Cardiac muscle cell (in vitro differentiated cells and primary cell): Measurements from ENCODE around the gene ZDHHC5. TPM values are rescaled to one million over a fixed set of nuclear protein-coding genes. Genes with fewer than 3 reads are reported as not detected.

Experiments used
- DNase-seq, 2 donors: peaks; one replicate each; pipeline versions ENCODE4 v3.0.0 to v3.0.0-alpha.2; 2010 to 2017; ENCODE audit warnings: low read depth in 1 of 2, low spot score in 1 of 2
- H3K27ac ChIP-seq: fragments of 200-600 bp; sonication (generic); 2 replicates; pipeline ENCODE4 v1.5.1; 2016
- H3K27me3 ChIP-seq: fragments of 200-600 bp; sonication (generic); 2 replicates; pipeline ENCODE4 v1.6.0; 2016; ENCODE audit warnings: control low read depth
- H3K36me3 ChIP-seq: fragments of 200-600 bp; sonication (generic); 2 replicates; pipeline ENCODE4 v1.5.1; 2016; ENCODE audit warnings: control low read depth
- H3K4me1 ChIP-seq: fragments of 200-600 bp; sonication (generic); 2 replicates; pipeline ENCODE4 v1.8.1; 2017; ENCODE audit warnings: low read depth, mild to moderate bottlenecking, mixed run types
- H3K4me3 ChIP-seq: fragments of 200-600 bp; sonication (generic); 2 replicates; pipeline ENCODE4 v1.5.1; 2016; ENCODE audit warnings: mild to moderate bottlenecking
- H3K9me3 ChIP-seq: fragments of 200-600 bp; sonication (generic); 2 replicates; pipeline ENCODE4 v1.5.1; 2017; ENCODE audit warnings: low read depth, mild to moderate bottlenecking, control low read depth
- polyA plus RNA-seq: library from polyadenylated mRNA; unstranded; fragments of >200 nt; fragmentation: Nextera tagmentation; extraction: Ambion mirVana; gene quantifications from 2 replicates; pipeline ENCODE4 v1.2.1, GENCODE V29; 2016
- total RNA-seq: library from RNA; depleted of rRNA; stranded (reverse); fragments of >200 nt; gene quantifications from 2 replicates; pipeline ENCODE4 v1.2.3, GENCODE V29; 2016
- TF ChIP-seq, protein P1 (sequence below): IDR thresholded peaks from 2 replicates; pipeline ENCODE4 v1.5.1; 2012; ENCODE audit warnings: low read depth, mild to moderate bottlenecking, low read length

ZDHHC5 gene
- total and polyA plus RNA-seq, 2 experiments from 2014 or later, result 24.9 to 30.9 TPM

DNA sequence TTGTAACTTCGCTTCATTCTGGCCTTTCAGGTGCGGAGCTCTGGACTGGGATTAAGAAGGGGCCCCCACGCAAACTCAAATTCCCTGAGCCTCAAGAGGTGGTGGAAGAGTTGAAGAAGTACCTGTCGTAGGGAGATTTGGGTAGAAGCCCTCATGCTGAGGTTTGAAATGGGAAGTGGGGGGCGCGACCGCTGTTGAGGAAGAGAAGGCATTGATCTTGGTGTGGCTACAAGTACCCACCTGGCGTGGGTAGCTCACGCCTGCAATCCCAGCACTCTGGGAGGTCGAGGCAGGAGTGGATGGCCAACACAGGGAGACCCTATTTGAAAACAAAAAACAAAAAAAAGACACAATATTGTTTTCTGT, 74.2 kb downstream of the ZDHHC5 start:
- peak overlapping the region; percentile 99 for H3K27ac ChIP-seq
- H3K4me1 ChIP-seq, result peaks cover 9% of the 10 kb centered on the region
- TF ChIP-seq, protein P1, sequence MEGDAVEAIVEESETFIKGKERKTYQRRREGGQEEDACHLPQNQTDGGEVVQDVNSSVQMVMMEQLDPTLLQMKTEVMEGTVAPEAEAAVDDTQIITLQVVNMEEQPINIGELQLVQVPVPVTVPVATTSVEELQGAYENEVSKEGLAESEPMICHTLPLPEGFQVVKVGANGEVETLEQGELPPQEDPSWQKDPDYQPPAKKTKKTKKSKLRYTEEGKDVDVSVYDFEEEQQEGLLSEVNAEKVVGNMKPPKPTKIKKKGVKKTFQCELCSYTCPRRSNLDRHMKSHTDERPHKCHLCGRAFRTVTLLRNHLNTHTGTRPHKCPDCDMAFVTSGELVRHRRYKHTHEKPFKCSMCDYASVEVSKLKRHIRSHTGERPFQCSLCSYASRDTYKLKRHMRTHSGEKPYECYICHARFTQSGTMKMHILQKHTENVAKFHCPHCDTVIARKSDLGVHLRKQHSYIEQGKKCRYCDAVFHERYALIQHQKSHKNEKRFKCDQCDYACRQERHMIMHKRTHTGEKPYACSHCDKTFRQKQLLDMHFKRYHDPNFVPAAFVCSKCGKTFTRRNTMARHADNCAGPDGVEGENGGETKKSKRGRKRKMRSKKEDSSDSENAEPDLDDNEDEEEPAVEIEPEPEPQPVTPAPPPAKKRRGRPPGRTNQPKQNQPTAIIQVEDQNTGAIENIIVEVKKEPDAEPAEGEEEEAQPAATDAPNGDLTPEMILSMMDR, result no peak
- peak overlapping the region; percentile 88 for H3K4me3 ChIP-seq
- H3K27me3 ChIP-seq, result no peaks in the 10 kb centered on the region
- DNase-seq, result no peak
- no peaks in the 10 kb centered on the region for H3K9me3 ChIP-seq
- peaks cover 22% of the 10 kb centered on the region for H3K36me3 ChIP-seq

DNA sequence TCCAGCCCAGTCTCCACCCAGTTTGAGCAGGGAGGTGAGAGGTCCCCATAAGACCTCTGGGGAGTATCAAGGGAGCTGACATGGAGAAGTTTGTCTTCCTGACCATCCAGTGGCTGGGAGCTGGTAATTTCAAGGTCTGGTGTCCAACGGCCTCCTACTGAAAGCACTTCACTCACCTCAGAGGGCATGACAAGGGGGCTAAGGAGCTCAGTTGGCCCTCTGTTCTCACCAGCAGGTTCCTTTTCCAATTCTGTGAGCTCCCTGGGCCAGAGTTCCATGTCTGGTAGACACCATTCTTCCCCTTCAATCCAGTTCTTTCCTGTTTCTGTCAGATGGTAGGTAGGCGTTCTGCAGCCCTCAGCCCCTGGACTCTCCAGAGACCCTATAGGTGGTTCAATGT, 76.4 kb downstream of the ZDHHC5 start:
- H3K36me3 ChIP-seq, result peaks cover 26% of the 10 kb centered on the region
- H3K27ac ChIP-seq, result peak overlapping the region; percentile 50
- no peaks in the 10 kb centered on the region for H3K9me3 ChIP-seq
- H3K27me3 ChIP-seq, result no peaks in the 10 kb centered on the region
- DNase-seq, result no peak
- peaks cover 9% of the 10 kb centered on the region for H3K4me1 ChIP-seq
- TF ChIP-seq, protein P1, result no peak
- no peak overlapping the region for H3K4me3 ChIP-seq

DNA sequence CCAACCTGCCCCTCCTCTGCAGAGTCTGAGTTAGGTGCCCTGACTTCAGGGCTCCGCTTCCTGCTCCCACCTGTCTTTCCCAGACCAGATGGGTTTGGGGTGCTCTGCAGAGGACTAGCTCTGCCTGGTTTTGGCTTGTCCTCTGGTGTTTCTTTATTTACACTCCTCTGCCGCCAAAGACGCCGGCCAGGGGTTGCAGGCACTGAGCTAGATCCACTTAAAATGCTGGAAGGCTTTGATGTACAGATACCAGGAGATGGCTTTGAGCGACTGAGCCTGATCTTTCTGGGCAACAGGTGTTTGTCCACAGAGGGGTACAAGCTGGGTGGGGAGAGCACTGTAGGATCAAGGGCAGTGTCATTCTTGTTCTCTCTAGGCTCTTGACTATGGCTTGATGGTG, 77.3 kb downstream of the ZDHHC5 start:
- Histone ChIP-seq H3K27me3 (no peaks in the 10 kb centered on the region), H3K9me3 (no peaks in the 10 kb centered on the region), H3K4me1 (peaks cover 9% of the 10 kb centered on the region), H3K36me3 (peaks cover 26% of the 10 kb centered on the region), H3K27ac (peak overlapping the region; percentile 50), H3K4me3 (no peak overlapping the region)
- no peak for DNase-seq
- TF ChIP-seq, protein P1, result no peak

DNA sequence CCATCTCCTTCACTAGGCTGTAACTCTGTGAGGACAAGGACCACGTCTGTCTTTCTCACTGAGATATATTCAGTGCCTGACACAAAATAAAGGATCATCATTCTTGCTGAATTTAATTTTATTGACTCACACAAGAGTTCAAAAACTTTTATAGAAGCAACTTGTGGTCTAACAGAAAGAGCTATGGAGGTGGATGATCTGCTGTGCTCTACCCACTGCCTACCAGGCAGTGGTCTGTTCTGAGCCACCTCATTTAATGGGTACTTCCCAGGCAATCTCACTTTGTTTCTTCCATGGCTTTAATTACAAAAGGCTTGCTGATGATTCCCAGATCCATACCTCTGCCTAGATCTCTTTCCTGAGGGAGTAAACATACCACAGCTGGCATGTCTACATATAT, 79.0 kb downstream of the ZDHHC5 start:
- no peak overlapping the region for H3K27ac ChIP-seq
- no peaks in the 10 kb centered on the region for H3K9me3 ChIP-seq
- no peaks in the 10 kb centered on the region for H3K27me3 ChIP-seq
- TF ChIP-seq, protein P1, result no peak
- DNase-seq, result no peak
- H3K4me3 ChIP-seq, result no peak overlapping the region
- H3K4me1 ChIP-seq, result peaks cover 4% of the 10 kb centered on the region
- H3K36me3 ChIP-seq, result peaks cover 26% of the 10 kb centered on the region

Other genes with a start within 250 kb of the ZDHHC5 start
- gene SLC43A3, start 241.0 kb upstream of the ZDHHC5 start, total RNA-seq, result 1.7 and 1.9 TPM in 2 replicates
- 5.8 and 6.8 TPM in 2 replicates for gene SLC43A3, start 241.0 kb upstream of the ZDHHC5 start, polyA plus RNA-seq
- gene RTN4RL2, start 207.6 kb upstream of the ZDHHC5 start, total RNA-seq, result 0.09 and 0.11 TPM in 2 replicates
- 0.61 and 1.3 TPM in 2 replicates for gene RTN4RL2, start 207.6 kb upstream of the ZDHHC5 start, polyA plus RNA-seq
- gene SLC43A1, start 152.4 kb upstream of the ZDHHC5 start, total RNA-seq, result 13.3 and 24.6 TPM in 2 replicates
- gene SLC43A1, start 152.4 kb upstream of the ZDHHC5 start, polyA plus RNA-seq, result 11.2 and 23.7 TPM in 2 replicates
- 32.6 and 45.1 TPM in 2 replicates for gene TIMM10, start 137.4 kb upstream of the ZDHHC5 start, total RNA-seq
- 57.3 and 64.7 TPM in 2 replicates for gene TIMM10, start 137.4 kb upstream of the ZDHHC5 start, polyA plus RNA-seq
- gene SMTNL1, start 130.5 kb upstream of the ZDHHC5 start, total RNA-seq, result 0.11 TPM in 1 of 2 replicates, not detected in the other
- 0.47 and 0.89 TPM in 2 replicates for gene SMTNL1, start 130.5 kb upstream of the ZDHHC5 start, polyA plus RNA-seq
- gene UBE2L6, start 100.4 kb upstream of the ZDHHC5 start, total RNA-seq, result 113 and 129 TPM in 2 replicates
- 158 and 231 TPM in 2 replicates for gene UBE2L6, start 100.4 kb upstream of the ZDHHC5 start, polyA plus RNA-seq
- gene SERPING1, start 70.4 kb upstream of the ZDHHC5 start, total RNA-seq, result 42.8 and 51.9 TPM in 2 replicates
- gene SERPING1, start 70.4 kb upstream of the ZDHHC5 start, polyA plus RNA-seq, result 80.7 and 123 TPM in 2 replicates
- gene YPEL4, start 18.2 kb upstream of the ZDHHC5 start, total RNA-seq, result 0.70 and 1.3 TPM in 2 replicates
- gene YPEL4, start 18.2 kb upstream of the ZDHHC5 start, polyA plus RNA-seq, result 1.1 and 2.1 TPM in 2 replicates
- gene CLP1, start 10.4 kb upstream of the ZDHHC5 start, total RNA-seq, result 16.5 and 17.2 TPM in 2 replicates
- 16.7 and 17.9 TPM in 2 replicates for gene CLP1, start 10.4 kb upstream of the ZDHHC5 start, polyA plus RNA-seq
- gene MED19, start 44.1 kb downstream of the ZDHHC5 start, total RNA-seq, result 20.2 and 48.4 TPM in 2 replicates
- 33.7 and 37.0 TPM in 2 replicates for gene MED19, start 44.1 kb downstream of the ZDHHC5 start, polyA plus RNA-seq
- 49.6 and 95.3 TPM in 2 replicates for gene TMX2, start 44.5 kb downstream of the ZDHHC5 start, total RNA-seq
- gene TMX2, start 44.5 kb downstream of the ZDHHC5 start, polyA plus RNA-seq, result 113 and 140 TPM in 2 replicates
- gene SELENOH, start 73.4 kb downstream of the ZDHHC5 start, total RNA-seq, result 311 and 358 TPM in 2 replicates
- gene SELENOH, start 73.4 kb downstream of the ZDHHC5 start, polyA plus RNA-seq, result 257 and 289 TPM in 2 replicates
- gene BTBD18, start 83.7 kb downstream of the ZDHHC5 start, total RNA-seq, result not detected in 2 replicates
- 1.5 and 2.4 TPM in 2 replicates for gene BTBD18, start 83.7 kb downstream of the ZDHHC5 start, polyA plus RNA-seq
- 125 and 153 TPM in 2 replicates for gene CTNND1, start 93.7 kb downstream of the ZDHHC5 start, total RNA-seq
- 95.4 and 125 TPM in 2 replicates for gene CTNND1, start 93.7 kb downstream of the ZDHHC5 start, polyA plus RNA-seq